ENCODE results near the gene TOPAZ1.

DNA sequence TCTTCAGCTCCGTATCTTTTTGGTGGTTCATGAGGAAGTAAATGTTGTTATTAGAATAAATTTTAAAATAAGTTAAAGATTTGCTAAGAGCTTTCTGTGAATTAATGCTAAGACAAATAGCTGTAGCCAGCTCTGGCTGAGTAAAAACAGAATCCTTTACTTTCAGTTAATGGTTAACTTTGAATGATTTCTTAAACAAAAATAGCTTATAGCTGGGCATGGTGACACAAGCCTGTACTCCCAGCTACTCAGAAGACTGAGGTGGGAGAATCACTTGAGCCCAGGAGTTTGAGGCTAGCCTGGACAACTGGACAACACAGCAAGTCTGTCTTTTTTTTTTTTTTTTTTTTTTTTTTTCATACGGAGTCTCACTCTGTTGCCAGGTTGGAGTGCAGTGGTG, 121.9 kb downstream of the TOPAZ1 start:
- no peak for TF ChIP-seq POLR2A (IDR thresholded peaks at IDR 0.05; ENCODE audit: low read length)
- TF ChIP-seq GATA1 (IDR thresholded peaks at IDR 0.05; ENCODE audit: low read depth, low read length), result no peak
